Smooth muscle cell (in vitro differentiated cells): Measurements from ENCODE around the gene SLC8B1. TPM values are rescaled to one million over a fixed set of nuclear protein-coding genes. Genes with fewer than 3 reads are reported as not detected.

Source experiments
- DNase-seq: peaks from one replicate; lab custom pipeline; 2025; ENCODE audit not compliant: unreplicated experiment; lab: John Stamatoyannopoulos, UW
- H2AFZ ChIP-seq: fragments of 200-600 bp; sonication (generic); 2 replicates; pipeline ENCODE4 v1.6.0; 2016; ENCODE audit warnings: antibody characterized with exemption, low read depth, mild to moderate bottlenecking
- H3F3A ChIP-seq: fragments of 200-600 bp; sonication (generic); 2 replicates; pipeline ENCODE4 v1.6.0; 2017; ENCODE audit warnings: antibody characterized with exemption, low read depth
- H3K27ac ChIP-seq: fragments of 200-600 bp; sonication (generic); 2 replicates; pipeline ENCODE4 v1.5.1; 2016; ENCODE audit warnings: low read depth, mild to moderate bottlenecking
- H3K27me3 ChIP-seq: fragments of 200-600 bp; sonication (generic); 2 replicates; pipeline ENCODE4 v1.6.1; 2016; ENCODE audit warnings: low read depth, mild to moderate bottlenecking
- H3K36me3 ChIP-seq: fragments of 200-600 bp; sonication (generic); 2 replicates; pipeline ENCODE4 v1.5.1; 2016; ENCODE audit warnings: low read depth
- H3K4me1 ChIP-seq: fragments of 200-600 bp; sonication (generic); 2 replicates; pipeline ENCODE4 v1.5.1; 2016; ENCODE audit warnings: low read depth
- H3K4me2 ChIP-seq: fragments of 200-600 bp; sonication (generic); 2 replicates; pipeline ENCODE4 v1.6.0; 2016; ENCODE audit warnings: mild to moderate bottlenecking
- H3K4me3 ChIP-seq: fragments of 200-600 bp; sonication (generic); 2 replicates; pipeline ENCODE4 v1.5.1; 2016; ENCODE audit warnings: mild to moderate bottlenecking
- H3K79me2 ChIP-seq: fragments of 200-600 bp; sonication (generic); 2 replicates; pipeline ENCODE4 v1.6.0; 2016; ENCODE audit warnings: low read depth, mild to moderate bottlenecking
- H3K9ac ChIP-seq: fragments of 200-600 bp; sonication (generic); 2 replicates; pipeline ENCODE4 v1.6.0; 2016; ENCODE audit warnings: low read depth
- H3K9me3 ChIP-seq: fragments of 200-600 bp; sonication (generic); replicated peaks from 2 replicates; pipeline ENCODE4 v1.5.1; 2016; ENCODE audit warnings: low read depth
- H4K20me1 ChIP-seq: fragments of 200-600 bp; sonication (generic); 2 replicates; pipeline ENCODE4 v1.6.0; 2016; ENCODE audit warnings: low read depth
- WGBS: methylation state at CpG from one replicate; pipeline ENCODE4 v1.1.7; 2016; ENCODE audit warnings: low lambda C conversion rate; 5-methylcytosine and 5-hydroxymethylcytosine counted together
- polyA plus RNA-seq: library from polyadenylated mRNA; unstranded; fragments of >200 nt; fragmentation: Nextera tagmentation; extraction: Ambion mirVana; gene quantifications from 2 replicates; pipeline ENCODE4 v1.2.1, GENCODE V29; 2016
- total RNA-seq: library from RNA; depleted of rRNA; stranded (reverse); fragments of >200 nt; gene quantifications from 2 replicates; pipeline ENCODE4 v1.2.3, GENCODE V29; 2014
- TF ChIP-seq, protein P1 (sequence below): fragments of 200-600 bp; sonication (generic); IDR thresholded peaks from 2 replicates; pipeline ENCODE4 v1.5.1; 2017; ENCODE audit warnings: borderline replicate concordance, mild to moderate bottlenecking, antibody characterized with exemption; ENCODE audit not compliant: insufficient read depth, poor library complexity, severe bottlenecking

The SLC8B1 gene
- total and polyA plus RNA-seq, 2 experiments from 2014 or later, result 11.8 to 14.3 TPM

DNA sequence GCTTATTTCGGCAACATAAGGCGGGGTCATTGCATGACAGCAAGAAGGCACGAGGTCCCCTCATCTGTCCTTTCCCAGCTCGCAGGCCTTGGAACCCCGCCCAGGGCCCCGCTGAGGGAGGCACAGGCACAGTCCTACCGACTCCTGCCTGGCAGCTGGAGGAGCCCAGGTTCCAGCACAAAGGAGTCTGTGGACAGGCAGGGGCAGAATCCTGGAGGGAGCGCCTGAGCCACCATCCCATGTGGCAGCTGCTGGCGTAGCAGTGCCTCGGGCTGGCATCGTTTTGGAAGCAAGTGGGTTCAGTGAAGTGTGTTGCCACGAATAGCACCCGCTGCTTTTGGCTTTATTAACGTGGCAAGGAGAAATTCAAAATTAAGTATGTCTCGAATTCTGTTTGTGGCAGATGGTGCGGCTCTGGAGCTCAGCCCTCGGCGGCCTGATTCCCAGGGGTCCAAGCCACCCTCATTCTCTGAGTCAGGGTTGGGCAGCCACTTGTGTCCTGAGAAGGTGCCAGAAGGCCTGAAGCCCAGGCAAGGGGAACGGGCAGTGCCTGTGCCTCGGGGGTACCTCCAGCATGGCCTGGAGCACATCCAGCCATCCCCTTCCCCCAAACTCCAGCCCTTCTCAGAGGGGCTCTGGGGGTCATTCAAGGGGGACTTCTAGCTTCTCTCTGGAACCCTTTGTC is 35.9 kb downstream of the SLC8B1 start:
- DNase-seq, result no peak
- WGBS, result 89% methylated on average over 20 of the region's 20 CpGs
- H3K9ac ChIP-seq, result peak overlapping the region; percentile 55
- peak overlapping the region; percentile 71 for H3K4me2 ChIP-seq
- TF ChIP-seq, protein P1, sequence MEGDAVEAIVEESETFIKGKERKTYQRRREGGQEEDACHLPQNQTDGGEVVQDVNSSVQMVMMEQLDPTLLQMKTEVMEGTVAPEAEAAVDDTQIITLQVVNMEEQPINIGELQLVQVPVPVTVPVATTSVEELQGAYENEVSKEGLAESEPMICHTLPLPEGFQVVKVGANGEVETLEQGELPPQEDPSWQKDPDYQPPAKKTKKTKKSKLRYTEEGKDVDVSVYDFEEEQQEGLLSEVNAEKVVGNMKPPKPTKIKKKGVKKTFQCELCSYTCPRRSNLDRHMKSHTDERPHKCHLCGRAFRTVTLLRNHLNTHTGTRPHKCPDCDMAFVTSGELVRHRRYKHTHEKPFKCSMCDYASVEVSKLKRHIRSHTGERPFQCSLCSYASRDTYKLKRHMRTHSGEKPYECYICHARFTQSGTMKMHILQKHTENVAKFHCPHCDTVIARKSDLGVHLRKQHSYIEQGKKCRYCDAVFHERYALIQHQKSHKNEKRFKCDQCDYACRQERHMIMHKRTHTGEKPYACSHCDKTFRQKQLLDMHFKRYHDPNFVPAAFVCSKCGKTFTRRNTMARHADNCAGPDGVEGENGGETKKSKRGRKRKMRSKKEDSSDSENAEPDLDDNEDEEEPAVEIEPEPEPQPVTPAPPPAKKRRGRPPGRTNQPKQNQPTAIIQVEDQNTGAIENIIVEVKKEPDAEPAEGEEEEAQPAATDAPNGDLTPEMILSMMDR, result no peak
- peaks cover 8% of the 10 kb centered on the region for H3K4me1 ChIP-seq
- H3F3A ChIP-seq, result no peaks in the 10 kb centered on the region
- no peaks in the 10 kb centered on the region for H4K20me1 ChIP-seq
- H3K4me3 ChIP-seq, result no peak overlapping the region
- no peaks in the 10 kb centered on the region for H3K79me2 ChIP-seq
- H3K27me3 ChIP-seq, result no peaks in the 10 kb centered on the region
- H3K27ac ChIP-seq, result peak overlapping the region; percentile 82
- H3K36me3 ChIP-seq, result no peaks in the 10 kb centered on the region
- no peak overlapping the region for H2AFZ ChIP-seq
- H3K9me3 ChIP-seq, result no peaks in the 10 kb centered on the region

DNA sequence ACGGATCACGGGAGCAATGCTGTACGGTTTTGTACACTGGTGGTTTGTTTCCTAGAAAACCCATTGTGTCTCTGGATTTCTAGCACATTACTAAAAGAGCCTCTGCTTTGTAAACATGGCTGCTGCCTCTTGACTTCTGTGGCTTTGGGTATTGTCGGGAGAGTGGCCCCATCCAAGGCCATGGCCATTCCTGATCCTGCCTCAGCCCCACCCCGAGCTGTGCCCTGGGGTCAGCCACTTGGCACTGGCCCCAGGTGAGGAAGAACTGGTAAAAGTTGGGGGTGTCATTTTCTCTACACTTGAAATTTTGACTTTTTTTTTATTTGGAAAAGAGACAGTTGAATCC is 36.5 kb downstream of the SLC8B1 start:
- 98% methylated on average over 5 of the region's 5 CpGs for WGBS
- TF ChIP-seq, protein P1, result no peak
- Histone ChIP-seq H3K36me3 (no peaks in the 10 kb centered on the region), H3K9me3 (no peaks in the 10 kb centered on the region), H3K27ac (peak overlapping the region; percentile 82), H3K9ac (no peak overlapping the region), H3K4me1 (peaks cover 8% of the 10 kb centered on the region), H3F3A (no peaks in the 10 kb centered on the region), H3K79me2 (no peaks in the 10 kb centered on the region), H3K4me3 (no peak overlapping the region), H3K4me2 (no peak overlapping the region), H3K27me3 (no peaks in the 10 kb centered on the region), H4K20me1 (no peaks in the 10 kb centered on the region), H2AFZ (no peak overlapping the region)
- DNase-seq, result no peak

DNA sequence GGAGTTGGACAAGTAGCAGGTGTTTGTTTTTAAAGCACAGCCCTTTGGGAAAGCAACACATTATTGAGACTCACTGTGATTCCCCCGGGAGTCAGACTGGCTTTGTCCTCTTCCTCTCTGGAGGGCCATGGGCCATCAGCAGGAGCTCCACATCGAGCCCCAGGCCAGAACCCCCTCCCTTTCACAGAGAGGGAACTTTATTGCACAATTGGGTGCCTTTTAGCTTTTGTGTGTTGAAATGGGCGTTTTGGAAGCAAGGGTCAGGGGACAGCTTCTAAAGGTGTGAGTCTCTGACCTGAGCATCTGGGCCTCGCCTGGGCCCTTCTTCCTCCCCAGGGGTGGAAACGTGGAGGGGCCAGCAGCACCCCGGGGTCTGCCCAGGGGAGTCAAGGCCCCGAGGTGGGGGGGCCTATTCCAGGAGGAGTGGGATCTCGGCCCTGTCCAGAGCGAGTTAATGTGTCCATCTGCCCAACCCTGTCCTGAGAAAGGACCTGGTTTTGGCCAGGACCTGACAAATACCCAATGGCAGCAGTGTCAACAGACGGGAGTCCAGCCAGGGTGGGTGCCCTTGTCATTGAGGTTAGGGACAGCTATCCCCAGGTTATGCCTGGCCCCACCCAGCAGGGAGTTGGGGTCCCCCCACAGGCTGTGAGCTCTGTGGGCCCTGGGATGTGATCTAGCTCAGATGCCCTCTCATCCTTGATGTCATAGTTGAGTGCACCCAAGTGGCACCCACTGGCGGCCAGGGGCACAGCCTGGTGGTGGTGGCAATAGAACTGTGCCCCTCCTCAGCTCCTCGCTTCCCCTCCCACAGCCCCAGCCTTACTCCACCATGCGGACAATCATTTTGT is 37.1 kb downstream of the SLC8B1 start:
- Histone ChIP-seq H3K9me3 (no peaks in the 10 kb centered on the region), H3K79me2 (no peaks in the 10 kb centered on the region), H2AFZ (no peak overlapping the region), H3K4me2 (no peak overlapping the region), H3K36me3 (no peaks in the 10 kb centered on the region), H3K9ac (no peak overlapping the region), H3K27me3 (no peaks in the 10 kb centered on the region), H3F3A (no peaks in the 10 kb centered on the region), H3K4me1 (peaks cover 8% of the 10 kb centered on the region), H3K4me3 (no peak overlapping the region), H3K27ac (no peak overlapping the region), H4K20me1 (no peaks in the 10 kb centered on the region)
- 95% methylated on average over 13 of the region's 13 CpGs for WGBS
- DNase-seq, result no peak
- TF ChIP-seq, protein P1, result no peak
